NCI-H1105 (cell line): Measurements from ENCODE around the gene GPS1.

Experiments
- DNase-seq: peaks from one replicate; lab custom pipeline; 2025; lab: John Stamatoyannopoulos, UW

GPS1 gene

DNA sequence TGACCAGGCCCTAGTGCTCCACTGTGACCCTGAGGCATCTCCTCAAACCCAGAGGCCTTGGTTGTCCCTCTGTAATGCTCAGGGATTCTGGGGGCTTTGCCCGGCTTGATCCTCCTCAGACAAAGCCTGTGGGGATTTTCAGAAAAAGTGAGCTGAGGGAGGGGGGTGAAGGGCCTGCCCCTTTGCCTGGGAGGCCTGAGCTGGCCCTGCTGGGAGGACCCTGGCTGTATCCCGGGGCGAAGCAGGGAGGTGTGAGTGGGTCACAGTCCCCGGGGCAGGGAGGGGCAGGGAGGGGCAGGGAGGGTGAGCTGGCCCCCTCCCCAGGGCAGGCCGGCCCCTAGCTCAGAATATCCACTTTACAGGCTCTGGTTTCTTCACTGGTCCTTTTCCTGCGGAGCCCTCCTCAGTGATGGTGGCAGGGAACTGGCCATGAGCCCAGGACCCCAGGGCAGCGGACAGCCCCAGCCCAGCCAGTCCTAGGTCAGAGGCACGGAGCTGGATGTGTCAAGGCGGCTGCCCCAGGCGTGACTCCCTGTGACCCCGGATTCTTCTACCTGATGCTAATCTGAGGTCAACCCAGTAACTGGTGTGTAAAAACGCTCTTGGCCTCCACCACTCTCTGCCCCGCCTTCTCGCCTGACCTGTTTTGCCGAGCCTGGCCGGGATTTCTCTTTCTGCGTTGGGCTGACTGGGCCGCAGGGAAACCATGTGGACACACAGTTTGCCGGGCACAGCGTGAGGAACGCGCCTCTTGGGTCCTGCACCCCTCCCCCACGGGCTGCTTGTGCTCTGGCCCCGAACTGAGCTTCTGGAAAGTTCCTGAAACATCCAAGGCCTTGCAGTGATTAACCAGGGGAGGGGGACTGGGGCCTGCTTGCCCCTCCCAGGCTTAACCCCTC, 52.1 kb downstream of the GPS1 start:
- DNase-seq, result no peak

DNA sequence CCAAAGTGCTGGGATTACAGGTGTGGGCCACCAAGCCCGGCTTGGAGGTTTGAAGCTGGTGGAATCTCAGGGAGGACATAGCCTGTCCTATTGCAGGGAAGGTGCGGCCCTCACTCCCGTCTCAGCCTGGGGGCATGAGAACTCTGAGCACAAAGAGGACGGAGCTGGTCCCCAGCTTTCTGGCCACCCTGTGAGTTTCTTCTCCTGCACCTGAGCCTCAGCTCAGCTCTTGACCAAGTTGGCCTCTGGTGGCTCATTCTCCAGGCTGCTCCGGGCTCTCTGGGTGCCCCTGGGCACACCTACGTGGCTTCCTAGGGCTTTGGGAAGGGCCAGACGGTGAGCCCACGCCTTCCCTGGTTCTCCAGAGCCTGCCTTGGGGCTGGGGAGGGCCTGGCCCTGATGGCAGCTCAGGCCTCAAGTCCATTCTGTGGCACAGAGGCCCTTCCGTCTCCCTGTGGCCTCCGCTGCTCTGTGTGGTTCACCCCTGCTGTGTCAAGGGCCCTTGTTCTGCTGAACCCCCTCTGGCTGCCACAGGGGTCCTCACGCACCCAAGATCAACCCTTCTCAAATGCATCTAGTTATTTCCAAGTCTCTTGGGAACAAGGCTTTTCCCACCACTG, 53.2 kb downstream of the GPS1 start:
- DNase-seq, result no peak

DNA sequence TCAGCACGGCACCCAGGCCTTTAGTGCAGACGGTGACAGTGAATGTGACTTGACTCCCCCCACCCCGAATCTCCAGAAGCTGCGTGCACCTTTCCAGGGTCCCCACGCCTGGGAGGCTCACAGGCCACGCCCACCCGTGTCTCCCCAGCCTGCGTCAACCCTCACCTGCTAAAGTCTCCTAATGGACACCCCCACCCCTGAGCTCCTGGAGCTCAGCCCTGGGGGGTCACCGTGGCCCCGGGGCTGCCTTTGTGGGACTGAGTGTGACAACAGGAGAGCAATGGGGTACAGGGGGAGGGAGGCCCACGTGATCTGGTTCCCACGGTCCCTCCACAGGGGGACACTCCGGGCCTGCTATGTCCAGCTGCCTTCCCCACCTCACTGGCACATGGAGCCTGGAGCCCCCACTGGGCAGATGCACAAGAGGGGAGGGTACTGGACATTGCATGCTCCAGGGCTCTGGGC, 53.8 kb downstream of the GPS1 start:
- no peak for DNase-seq

DNA sequence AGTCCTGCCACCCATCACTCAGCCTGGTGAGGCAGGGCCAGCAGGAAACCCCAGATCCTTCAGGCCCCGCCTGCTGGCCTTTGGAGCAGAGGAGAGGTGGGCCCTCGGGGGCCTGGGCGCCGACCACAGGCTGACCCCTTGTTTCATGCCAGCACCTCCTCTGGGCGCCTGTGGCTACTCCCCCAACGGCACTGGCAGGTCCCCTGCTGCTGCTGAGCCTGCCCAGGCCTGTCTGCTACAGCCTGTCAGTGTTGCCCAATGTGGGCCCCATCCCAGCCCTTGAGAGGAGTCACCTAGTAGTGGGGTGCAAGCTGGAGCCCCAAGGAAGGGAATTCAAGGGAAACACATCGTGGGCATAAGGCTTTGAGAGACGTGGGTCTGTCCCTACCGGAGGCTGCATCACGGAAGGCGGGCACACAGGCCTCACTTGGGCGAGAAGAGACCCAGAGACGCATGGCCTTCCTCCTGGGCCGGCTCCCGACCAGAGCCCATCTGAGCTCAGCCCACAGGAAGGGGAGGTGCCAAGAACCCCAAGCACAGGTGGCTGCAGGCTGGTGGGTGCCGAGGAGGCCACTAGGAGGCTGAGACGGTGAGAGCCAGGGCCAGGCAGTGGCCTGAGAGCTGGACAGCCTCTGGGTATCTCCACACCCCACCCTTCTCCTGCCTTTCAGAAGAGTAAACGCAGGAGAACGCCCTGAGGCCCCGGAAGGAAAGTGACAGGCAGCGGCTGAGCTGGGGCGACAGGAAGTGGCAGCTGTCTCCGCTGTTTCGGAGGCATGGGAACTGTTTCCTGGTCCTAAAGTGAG, 54.4 kb downstream of the GPS1 start:
- DNase-seq, result no peak

DNA sequence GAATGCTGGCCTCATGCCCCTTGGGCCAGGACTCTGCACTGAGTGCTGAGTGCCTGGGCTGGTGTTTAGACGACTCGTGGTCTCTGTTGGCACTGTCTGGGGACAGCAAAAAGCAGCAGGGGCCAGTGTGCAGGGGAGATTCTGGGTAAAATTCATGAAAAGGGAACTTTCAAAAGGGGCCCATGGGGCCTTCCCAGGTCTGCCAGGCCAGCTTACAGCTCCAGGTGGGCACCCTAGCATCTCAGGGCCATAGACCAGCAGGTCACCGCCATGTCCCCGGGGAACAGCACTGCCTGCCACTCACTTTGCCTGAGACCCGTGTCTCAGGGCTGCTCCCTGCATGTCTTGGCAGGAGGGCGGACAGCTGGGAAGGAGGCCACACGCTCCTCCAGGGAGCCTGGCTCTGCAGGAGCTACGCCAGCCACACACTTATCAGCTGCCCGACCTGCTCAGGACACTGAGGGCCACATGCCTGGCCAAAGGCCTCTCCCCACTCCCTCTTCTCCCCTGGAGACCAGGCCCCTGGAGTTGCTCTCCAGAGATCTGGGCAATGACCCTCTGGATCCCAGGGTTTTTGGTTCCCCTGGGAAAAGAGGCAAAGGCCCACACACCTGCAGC, 55.1 kb downstream of the GPS1 start:
- DNase-seq, result no peak
